ENCODE results near the gene SH2D6. TPM values are rescaled to one million over a fixed set of nuclear protein-coding genes. Genes with fewer than 3 reads are reported as not detected.

Gene SH2D6
- total and polyA plus RNA-seq, 2 experiments from 2014 or later = 0.27 to 2.8 TPM

DNA sequence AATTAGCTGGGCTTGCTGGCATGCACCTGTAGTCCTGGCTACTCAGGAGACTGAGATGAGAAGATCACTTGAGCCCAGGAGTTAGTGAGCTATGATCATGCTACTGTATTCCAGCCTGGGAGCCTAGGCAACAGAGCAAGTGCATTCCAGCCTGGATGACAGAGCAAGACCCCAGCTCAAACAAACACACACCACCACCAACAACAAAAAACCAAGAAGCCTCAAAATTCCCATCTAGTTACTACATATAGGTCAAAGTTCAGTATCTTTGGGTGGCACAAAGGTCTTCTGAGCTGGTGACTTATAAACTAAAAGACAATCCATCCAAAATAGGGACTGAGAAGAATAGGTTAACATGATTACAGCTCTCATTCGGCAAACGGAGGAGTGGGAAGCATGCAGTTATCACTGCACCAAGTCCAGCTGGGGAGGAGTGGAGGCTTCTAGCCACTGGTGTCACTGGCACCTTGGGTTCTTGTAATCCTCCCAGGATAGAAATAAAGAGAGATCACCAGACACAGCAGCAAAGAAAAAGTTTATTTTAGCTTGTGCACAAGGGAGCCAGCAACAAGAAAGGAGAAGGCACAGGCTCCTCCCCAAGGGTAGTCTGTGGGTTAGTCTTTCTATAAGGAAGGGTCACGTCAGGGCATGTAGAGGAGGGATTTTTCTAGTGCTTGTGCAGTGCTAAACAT lies 57.4 kb downstream of the SH2D6 start:
- H3K4me2 ChIP-seq = peak overlapping the region; percentile 14
- H4K20me1 ChIP-seq (ENCODE audit: insufficient read depth, poor library complexity, severe bottlenecking) = no peaks in the 10 kb centered on the region
- H3K27me3 ChIP-seq = no peaks in the 10 kb centered on the region
- H3K9me3 ChIP-seq (ENCODE audit: low read depth) = no peaks in the 10 kb centered on the region
- TF ChIP-seq EZH2 (IDR thresholded peaks at IDR 0.05; ENCODE audit: borderline replicate concordance) (no peak), CTCF (IDR thresholded peaks at IDR 0.05; ENCODE audit: poor library complexity) (no peak), EZH2phosphoT487 (IDR thresholded peaks at IDR 0.05; ENCODE audit: low read depth, severe bottlenecking, unreplicated experiment) (no peak)
- WGBS (ENCODE audit: low lambda C conversion rate, missing lambda C conversion rate) = 63% methylated on average over 3 of the region's 3 CpGs
- H3K79me2 ChIP-seq = no peaks in the 10 kb centered on the region
- no peaks in the 10 kb centered on the region for H3K9me2 ChIP-seq (replicated peaks; ENCODE audit: insufficient read depth)
- H3K36me3 ChIP-seq (replicated peaks; ENCODE audit: insufficient read depth, low read depth) = no peaks in the 10 kb centered on the region
- H3K4me1 ChIP-seq (ENCODE audit: insufficient read depth) = peaks cover 12% of the 10 kb centered on the region
- H3K27ac ChIP-seq = no peak overlapping the region
- H3K4me3 ChIP-seq = no peak overlapping the region
- H2AFZ ChIP-seq = no peak overlapping the region
- no peak for DNase-seq (ENCODE audit: low spot score)

DNA sequence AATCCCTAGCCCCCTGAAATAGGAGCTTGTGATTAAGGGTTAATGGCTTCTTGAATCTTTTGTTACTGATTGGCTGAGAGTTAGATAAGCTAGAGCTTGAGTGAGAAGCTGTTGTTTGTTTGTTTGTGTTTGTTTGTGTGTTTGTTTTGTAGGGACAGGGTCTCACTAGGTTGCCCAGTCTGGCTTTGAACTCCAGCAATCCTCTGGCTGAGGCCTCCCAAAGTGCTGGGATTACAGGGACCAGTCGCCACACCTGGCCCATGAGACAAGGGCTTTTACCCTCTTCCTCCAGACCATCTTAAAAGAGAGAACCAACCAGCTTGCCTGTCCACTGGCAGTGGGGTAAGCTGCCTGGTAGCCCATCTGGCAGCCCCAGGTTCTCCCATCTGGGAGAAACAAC lies 58.1 kb downstream of the SH2D6 start:
- Histone ChIP-seq H3K9me3 (ENCODE audit: low read depth) (no peaks in the 10 kb centered on the region), H3K27ac (no peak overlapping the region), H3K4me1 (ENCODE audit: insufficient read depth) (peaks cover 8% of the 10 kb centered on the region), H3K79me2 (no peaks in the 10 kb centered on the region), H4K20me1 (ENCODE audit: insufficient read depth, poor library complexity, severe bottlenecking) (no peaks in the 10 kb centered on the region), H3K4me2 (no peak overlapping the region), H3K27me3 (no peaks in the 10 kb centered on the region), H3K36me3 (replicated peaks; ENCODE audit: insufficient read depth, low read depth) (no peaks in the 10 kb centered on the region), H3K9me2 (replicated peaks; ENCODE audit: insufficient read depth) (no peaks in the 10 kb centered on the region), H2AFZ (no peak overlapping the region), H3K4me3 (no peak overlapping the region)
- no peak for DNase-seq (ENCODE audit: low spot score)
- TF ChIP-seq CTCF (IDR thresholded peaks at IDR 0.05; ENCODE audit: poor library complexity) (no peak), EZH2 (IDR thresholded peaks at IDR 0.05; ENCODE audit: borderline replicate concordance) (no peak), EZH2phosphoT487 (IDR thresholded peaks at IDR 0.05; ENCODE audit: low read depth, severe bottlenecking, unreplicated experiment) (no peak)
- 62% methylated on average over 1 of the region's 1 CpG for WGBS (ENCODE audit: low lambda C conversion rate, missing lambda C conversion rate)

- DNase-seq (ENCODE audit: low spot score) = no peak
- no peaks in the 10 kb centered on the region for H3K79me2 ChIP-seq
- no peak overlapping the region for H3K4me3 ChIP-seq
- H3K4me2 ChIP-seq = no peak overlapping the region
- H3K27me3 ChIP-seq = no peaks in the 10 kb centered on the region
- no peaks in the 10 kb centered on the region for H3K36me3 ChIP-seq (replicated peaks; ENCODE audit: insufficient read depth, low read depth)
- H2AFZ ChIP-seq = no peak overlapping the region
- H3K27ac ChIP-seq = no peak overlapping the region
- no peak for TF ChIP-seq EZH2 (IDR thresholded peaks at IDR 0.05; ENCODE audit: borderline replicate concordance)
- TF ChIP-seq EZH2phosphoT487 (IDR thresholded peaks at IDR 0.05; ENCODE audit: low read depth, severe bottlenecking, unreplicated experiment) = no peak
- TF ChIP-seq CTCF (IDR thresholded peaks at IDR 0.05; ENCODE audit: poor library complexity) = no peak
- H3K9me3 ChIP-seq (ENCODE audit: low read depth) = no peaks in the 10 kb centered on the region
- H3K9me2 ChIP-seq (replicated peaks; ENCODE audit: insufficient read depth) = no peaks in the 10 kb centered on the region
- H4K20me1 ChIP-seq (ENCODE audit: insufficient read depth, poor library complexity, severe bottlenecking) = no peaks in the 10 kb centered on the region
- peaks cover 2% of the 10 kb centered on the region for H3K4me1 ChIP-seq (ENCODE audit: insufficient read depth)
- WGBS (ENCODE audit: low lambda C conversion rate, missing lambda C conversion rate) = 100% methylated on average over 2 of the region's 2 CpGs
These were observed 59.4 kb downstream of the SH2D6 start for GRCh38 chr2:85477884-85478283.
